ENCODE results near the gene KRTAP23-1.

Gene KRTAP23-1

GRCh38 chr21:30306884-30307283 lies 41.5 kb downstream of the KRTAP23-1 start:
- no peak for DNase-seq (ENCODE audit: low read depth)

- no peak for DNase-seq (ENCODE audit: low read depth)
These were observed 43.3 kb downstream of the KRTAP23-1 start for GRCh38 chr21:30305136-30305535.

All from stimulated activated CD8-positive, alpha-beta memory T cell treated with anti-CD3 and anti-CD28 coated beads, Interleukin-15, amount 100 ng/mL, for 1 hour (primary cell).